Bronchial epithelial cell (primary cell): ENCODE data around the gene PTBP1. TPM values are rescaled to one million over a fixed set of nuclear protein-coding genes. Genes with fewer than 3 reads are reported as not detected.

Experiments
- DNase-seq: peaks from one replicate; pipeline ENCODE4 v3.0.0-alpha.2; 2010; ENCODE audit warnings: low read depth
- FAIRE-seq: peaks from 2 replicates; lab custom pipeline; 2011; peaks lifted over from hg19 to GRCh38; lab: Jason Lieb, UNC
- H3K27me3 ChIP-seq: 2 replicates; pipeline ENCODE4 v1.5.1; 2011; ENCODE audit warnings: low read length; ENCODE audit not compliant: control insufficient read depth, insufficient read depth
- H3K36me3 ChIP-seq: 2 replicates; pipeline ENCODE4 v1.5.1; 2011; ENCODE audit warnings: low read length; ENCODE audit not compliant: control insufficient read depth, insufficient read depth
- H3K4me3 ChIP-seq: 2 replicates; pipeline ENCODE4 v1.5.1; 2011; ENCODE audit warnings: mild to moderate bottlenecking, low read depth, low read length, control low read depth
- total RNA-seq: library from RNA; depleted of rRNA; stranded (reverse); fragments of >200 nt; gene quantifications from 2 replicates; pipeline ENCODE4 v1.2.1, GENCODE V29; 2014
- TF ChIP-seq, protein P1 (sequence below): IDR thresholded peaks from 2 replicates; pipeline ENCODE4 v1.5.1; 2011; ENCODE audit warnings: mild to moderate bottlenecking, moderate library complexity, low read length, control low read depth, inconsistent platforms; ENCODE audit not compliant: insufficient read depth, severe bottlenecking

The PTBP1 gene
- total RNA-seq, 1 donor from 2014 or later: 99.0 TPM

DNA sequence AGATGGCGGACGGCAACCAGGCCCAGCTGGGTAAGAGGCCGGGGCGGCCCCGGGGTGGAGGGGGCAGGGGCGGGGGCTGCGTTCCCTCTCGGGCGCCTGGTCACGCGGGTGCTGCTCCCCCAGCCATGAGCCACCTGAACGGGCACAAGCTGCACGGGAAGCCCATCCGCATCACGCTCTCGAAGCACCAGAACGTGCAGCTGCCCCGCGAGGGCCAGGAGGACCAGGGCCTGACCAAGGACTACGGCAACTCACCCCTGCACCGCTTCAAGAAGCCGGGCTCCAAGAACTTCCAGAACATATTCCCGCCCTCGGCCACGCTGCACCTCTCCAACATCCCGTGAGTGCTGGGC lies 11.1 kb downstream of the PTBP1 start:
- TF ChIP-seq, protein P1, sequence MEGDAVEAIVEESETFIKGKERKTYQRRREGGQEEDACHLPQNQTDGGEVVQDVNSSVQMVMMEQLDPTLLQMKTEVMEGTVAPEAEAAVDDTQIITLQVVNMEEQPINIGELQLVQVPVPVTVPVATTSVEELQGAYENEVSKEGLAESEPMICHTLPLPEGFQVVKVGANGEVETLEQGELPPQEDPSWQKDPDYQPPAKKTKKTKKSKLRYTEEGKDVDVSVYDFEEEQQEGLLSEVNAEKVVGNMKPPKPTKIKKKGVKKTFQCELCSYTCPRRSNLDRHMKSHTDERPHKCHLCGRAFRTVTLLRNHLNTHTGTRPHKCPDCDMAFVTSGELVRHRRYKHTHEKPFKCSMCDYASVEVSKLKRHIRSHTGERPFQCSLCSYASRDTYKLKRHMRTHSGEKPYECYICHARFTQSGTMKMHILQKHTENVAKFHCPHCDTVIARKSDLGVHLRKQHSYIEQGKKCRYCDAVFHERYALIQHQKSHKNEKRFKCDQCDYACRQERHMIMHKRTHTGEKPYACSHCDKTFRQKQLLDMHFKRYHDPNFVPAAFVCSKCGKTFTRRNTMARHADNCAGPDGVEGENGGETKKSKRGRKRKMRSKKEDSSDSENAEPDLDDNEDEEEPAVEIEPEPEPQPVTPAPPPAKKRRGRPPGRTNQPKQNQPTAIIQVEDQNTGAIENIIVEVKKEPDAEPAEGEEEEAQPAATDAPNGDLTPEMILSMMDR: no peak
- Histone ChIP-seq H3K36me3 (peaks cover 39% of the 10 kb centered on the region), H3K4me3 (no peak overlapping the region), H3K27me3 (no peaks in the 10 kb centered on the region)
- FAIRE-seq (no peak), DNase-seq (no peak)

DNA sequence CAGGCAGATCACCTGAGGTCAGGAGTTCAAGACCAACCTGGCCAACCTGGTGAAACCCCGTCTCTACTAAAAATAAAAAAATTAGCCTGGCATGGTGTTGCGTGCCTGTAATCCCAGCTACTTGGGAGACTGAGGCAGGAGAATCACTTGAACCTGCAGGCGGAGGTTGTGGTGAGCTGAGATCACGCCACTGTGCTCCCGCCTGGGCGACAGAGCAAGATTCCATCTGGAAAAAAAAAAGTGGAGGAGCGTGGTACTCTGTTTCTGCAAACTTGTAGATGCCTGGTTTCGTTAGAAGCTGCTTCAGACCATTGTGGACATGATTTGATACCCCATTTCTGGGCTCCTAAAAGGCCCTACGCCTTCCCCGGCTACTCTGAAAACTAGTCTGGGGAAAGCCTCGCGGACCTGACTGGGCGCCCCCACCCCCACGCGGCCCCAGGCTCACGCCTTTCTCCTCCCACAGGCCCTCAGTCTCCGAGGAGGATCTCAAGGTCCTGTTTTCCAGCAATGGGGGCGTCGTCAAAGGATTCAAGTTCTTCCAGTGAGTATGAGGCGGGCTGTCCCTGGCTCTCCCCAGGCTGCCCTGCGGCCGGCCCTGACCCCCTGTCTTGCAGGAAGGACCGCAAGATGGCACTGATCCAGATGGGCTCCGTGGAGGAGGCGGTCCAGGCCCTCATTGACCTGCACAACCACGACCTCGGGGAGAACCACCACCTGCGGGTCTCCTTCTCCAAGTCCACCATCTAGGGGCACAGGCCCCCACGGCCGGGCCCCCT lies 13.0 kb downstream of the PTBP1 start:
- Histone ChIP-seq H3K36me3 (peaks cover 26% of the 10 kb centered on the region), H3K27me3 (no peaks in the 10 kb centered on the region), H3K4me3 (no peak overlapping the region)
- no peak for DNase-seq
- FAIRE-seq: no peak
- TF ChIP-seq, protein P1: no peak

DNA sequence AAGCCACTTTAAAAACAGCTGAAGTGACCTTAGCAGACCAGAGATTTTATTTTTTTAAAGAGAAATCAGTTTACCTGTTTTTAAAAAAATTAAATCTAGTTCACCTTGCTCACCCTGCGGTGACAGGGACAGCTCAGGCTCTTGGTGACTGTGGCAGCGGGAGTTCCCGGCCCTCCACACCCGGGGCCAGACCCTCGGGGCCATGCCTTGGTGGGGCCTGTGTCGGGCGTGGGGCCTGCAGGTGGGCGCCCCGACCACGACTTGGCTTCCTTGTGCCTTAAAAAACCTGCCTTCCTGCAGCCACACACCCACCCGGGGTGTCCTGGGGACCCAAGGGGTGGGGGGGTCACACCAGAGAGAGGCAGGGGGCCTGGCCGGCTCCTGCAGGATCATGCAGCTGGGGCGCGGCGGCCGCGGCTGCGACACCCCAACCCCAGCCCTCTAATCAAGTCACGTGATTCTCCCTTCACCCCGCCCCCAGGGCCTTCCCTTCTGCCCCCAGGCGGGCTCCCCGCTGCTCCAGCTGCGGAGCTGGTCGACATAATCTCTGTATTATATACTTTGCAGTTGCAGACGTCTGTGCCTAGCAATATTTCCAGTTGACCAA lies 13.7 kb downstream of the PTBP1 start:
- Histone ChIP-seq H3K27me3 (no peaks in the 10 kb centered on the region), H3K4me3 (no peak overlapping the region), H3K36me3 (peaks cover 23% of the 10 kb centered on the region)
- no peak for FAIRE-seq
- TF ChIP-seq, protein P1: no peak
- DNase-seq: no peak

DNA sequence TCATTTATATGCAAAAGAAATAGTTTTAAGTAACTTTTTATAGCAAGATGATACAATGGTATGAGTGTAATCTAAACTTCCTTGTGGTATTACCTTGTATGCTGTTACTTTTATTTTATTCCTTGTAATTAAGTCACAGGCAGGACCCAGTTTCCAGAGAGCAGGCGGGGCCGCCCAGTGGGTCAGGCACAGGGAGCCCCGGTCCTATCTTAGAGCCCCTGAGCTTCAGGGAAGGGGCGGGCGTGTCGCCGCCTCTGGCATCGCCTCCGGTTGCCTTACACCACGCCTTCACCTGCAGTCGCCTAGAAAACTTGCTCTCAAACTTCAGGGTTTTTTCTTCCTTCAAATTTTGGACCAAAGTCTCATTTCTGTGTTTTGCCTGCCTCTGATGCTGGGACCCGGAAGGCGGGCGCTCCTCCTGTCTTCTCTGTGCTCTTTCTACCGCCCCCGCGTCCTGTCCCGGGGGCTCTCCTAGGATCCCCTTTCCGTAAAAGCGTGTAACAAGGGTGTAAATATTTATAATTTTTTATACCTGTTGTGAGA lies 14.3 kb downstream of the PTBP1 start:
- no peak overlapping the region for H3K4me3 ChIP-seq
- FAIRE-seq: no peak
- H3K27me3 ChIP-seq: no peaks in the 10 kb centered on the region
- DNase-seq: no peak
- H3K36me3 ChIP-seq: peaks cover 23% of the 10 kb centered on the region
- TF ChIP-seq, protein P1: no peak

DNA sequence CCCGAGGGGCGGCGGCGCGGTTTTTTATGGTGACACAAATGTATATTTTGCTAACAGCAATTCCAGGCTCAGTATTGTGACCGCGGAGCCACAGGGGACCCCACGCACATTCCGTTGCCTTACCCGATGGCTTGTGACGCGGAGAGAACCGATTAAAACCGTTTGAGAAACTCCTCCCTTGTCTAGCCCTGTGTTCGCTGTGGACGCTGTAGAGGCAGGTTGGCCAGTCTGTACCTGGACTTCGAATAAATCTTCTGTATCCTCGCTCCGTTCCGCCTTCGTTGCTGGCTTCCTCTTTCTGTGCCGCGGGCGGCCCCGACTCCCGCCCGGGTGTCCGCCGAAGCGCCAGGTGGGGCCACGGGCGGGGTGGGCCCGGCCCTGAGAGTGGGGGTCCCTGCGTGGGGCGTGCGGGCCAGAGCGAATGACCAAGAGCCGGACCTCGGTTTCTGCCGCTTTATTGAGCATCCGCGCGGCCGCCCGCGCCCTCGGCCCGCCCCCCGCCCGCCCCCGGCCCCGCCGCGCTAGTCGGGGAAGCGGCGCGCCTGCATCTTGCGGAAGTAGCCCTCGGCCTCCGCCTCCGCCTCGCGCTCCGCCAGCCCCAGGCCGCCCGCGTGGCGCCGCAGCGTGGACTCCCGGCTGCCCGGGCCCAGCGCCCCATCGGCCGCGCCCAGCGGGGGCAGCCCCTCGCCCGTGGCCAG lies 14.9 kb downstream of the PTBP1 start:
- Histone ChIP-seq H3K36me3 (peaks cover 19% of the 10 kb centered on the region), H3K4me3 (no peak overlapping the region), H3K27me3 (no peaks in the 10 kb centered on the region)
- no peak for DNase-seq
- no peak for FAIRE-seq
- TF ChIP-seq, protein P1: no peak
